H1 (cell line): ENCODE measurements around the gene MROH7. TPM values are rescaled to one million over a fixed set of nuclear protein-coding genes. Genes with fewer than 3 reads are reported as not detected.
"Not testable (repeated sequence)": the region's sequence is repeated elsewhere in the genome, so short reads cannot be mapped to it uniquely, and the experiment has no call there.

Source experiments
- CTCF ChIA-PET: fragments of 300-600 bp; sonication (Branson Sonifier 250); formaldehyde crosslinking; loops from one replicate; lab custom pipeline; 2021; ENCODE audit not compliant: partially characterized antibody; lab: Charles Lee
- POLR2A ChIA-PET: fragments of 300-600 bp; sonication (Branson Sonifier 250); formaldehyde crosslinking; loops from one replicate; lab custom pipeline; 2021; ENCODE audit warnings: inconsistent platforms; ENCODE audit not compliant: partially characterized antibody; lab: Charles Lee
- DNase-seq, 2 experiments: peaks; one replicate each; pipeline versions ENCODE4 v3.0.0 to v3.0.0-alpha.2; 2010 to 2022; ENCODE audit warnings: low spot score in 2 of 2, low read depth in 1 of 2, mixed read lengths in 1 of 2
- FAIRE-seq: peaks from 2 replicates; lab custom pipeline; 2011; peaks lifted over from hg19 to GRCh38; lab: Jason Lieb, UNC
- H2AFZ ChIP-seq: 2 replicates; pipeline ENCODE4 v1.8.1; 2012; ENCODE audit warnings: low read length, inconsistent platforms
- H2AK5ac ChIP-seq: 2 replicates; pipeline ENCODE4 v1.6.1; 2013; ENCODE audit warnings: low read depth, low read length
- H2BK120ac ChIP-seq: replicated peaks from 2 replicates; pipeline ENCODE3; 2013; ENCODE audit warnings: low read depth, low read length, inconsistent platforms
- H2BK12ac ChIP-seq: 2 replicates; pipeline ENCODE4 v1.6.1; 2013; ENCODE audit warnings: low read depth, low read length
- H2BK15ac ChIP-seq: 2 replicates; pipeline ENCODE4 v1.6.1; 2013; ENCODE audit warnings: low read length
- H2BK20ac ChIP-seq: 2 replicates; pipeline ENCODE4 v1.6.1; 2013; ENCODE audit warnings: low read length
- H2BK5ac ChIP-seq: 2 replicates; pipeline ENCODE4 v1.6.1; 2013; ENCODE audit warnings: low read depth, low read length
- H3K14ac ChIP-seq: 2 replicates; pipeline ENCODE4 v1.6.1; 2013; ENCODE audit warnings: inconsistent platforms; ENCODE audit not compliant: insufficient read length
- H3K18ac ChIP-seq: 2 replicates; pipeline ENCODE4 v1.6.1; 2013; ENCODE audit warnings: low read length; ENCODE audit errors: extremely low read depth
- H3K23ac ChIP-seq: 2 replicates; pipeline ENCODE4 v1.6.1; 2013; ENCODE audit warnings: inconsistent platforms; ENCODE audit not compliant: insufficient read length
- H3K23me2 ChIP-seq: 2 replicates; pipeline ENCODE4 v1.6.1; 2013; ENCODE audit warnings: low read depth, low read length
- H3K27ac ChIP-seq: 2 replicates; pipeline ENCODE4 v1.6.1; 2011; ENCODE audit warnings: low read depth, low read length, inconsistent platforms
- H3K27me3 ChIP-seq, 4 experiments: replicated peaks in 1 of 4; 1 replicate in 1 of 4; 2 replicates in 3 of 4; pipeline versions ENCODE4 v1.6.1 to v1.8.1; 2011 to 2013; ENCODE audit warnings: low read length in 3 of 4, mild to moderate bottlenecking in 3 of 4, inconsistent platforms in 2 of 4, mixed read lengths in 2 of 4, moderate library complexity in 1 of 4; ENCODE audit not compliant: control insufficient read depth in 3 of 4, insufficient read depth in 3 of 4; ENCODE audit errors: extremely low read depth in 1 of 4
- H3K36me3 ChIP-seq, 4 experiments: 2 replicates each; pipeline versions ENCODE4 v1.6.1 to v1.8.1; 2011 to 2013; ENCODE audit warnings: mild to moderate bottlenecking in 4 of 4, low read length in 3 of 4, moderate library complexity in 2 of 4, control low read depth in 1 of 4, inconsistent platforms in 1 of 4; ENCODE audit not compliant: insufficient read depth in 4 of 4, control insufficient read depth in 2 of 4
- H3K4ac ChIP-seq: replicated peaks from 2 replicates; pipeline ENCODE3; 2013; ENCODE audit warnings: low read length, low read depth, mixed read lengths, inconsistent platforms; ENCODE audit not compliant: insufficient read length
- H3K4me1 ChIP-seq, 4 experiments: replicated peaks in 1 of 4; 1 replicate in 1 of 4; 2 replicates in 3 of 4; pipeline versions ENCODE4 v1.6.1 to v1.8.1; 2011 to 2013; ENCODE audit warnings: low read length in 3 of 4, inconsistent platforms in 2 of 4, mixed read lengths in 1 of 4; ENCODE audit not compliant: insufficient read depth in 4 of 4, control insufficient read depth in 3 of 4
- H3K4me2 ChIP-seq, 2 experiments: 2 replicates each; pipeline versions ENCODE4 v1.6.1 to v1.8.1; 2011 to 2013; ENCODE audit warnings: low read depth in 2 of 2, low read length in 2 of 2, control low read depth in 1 of 2, inconsistent platforms in 1 of 2, mild to moderate bottlenecking in 1 of 2; ENCODE audit not compliant: insufficient read depth in 1 of 2
- H3K4me3 ChIP-seq, 4 experiments: fragments of 200-600, 300-600 bp in 1 of 4; sonication (generic), shearing (Covaris generic), sonication (Bioruptor Twin) in 1 of 4; 2 replicates each; pipeline versions ENCODE4 v1.5.1 to v1.8.1; 2011 to 2016; ENCODE audit warnings: low read length in 4 of 4, low read depth in 3 of 4, control low read depth in 2 of 4, inconsistent platforms in 2 of 4, mild to moderate bottlenecking in 2 of 4, mixed read lengths in 1 of 4, moderate library complexity in 1 of 4; ENCODE audit not compliant: insufficient read depth in 2 of 4; ENCODE audit errors: extremely low read depth in 1 of 4
- H3K56ac ChIP-seq: replicated peaks from 2 replicates; pipeline ENCODE3; 2013; ENCODE audit warnings: low read depth, mild to moderate bottlenecking, mixed read lengths, low read length, inconsistent platforms; ENCODE audit not compliant: insufficient read length
- H3K79me1 ChIP-seq: 2 replicates; pipeline ENCODE4 v1.6.1; 2013; ENCODE audit warnings: low read depth, low read length, control low read depth
- H3K79me2 ChIP-seq, 2 experiments: 2 replicates each; pipeline versions ENCODE4 v1.6.1 to v1.8.1; 2012 to 2013; ENCODE audit warnings: low read length in 2 of 2, mild to moderate bottlenecking in 2 of 2, inconsistent platforms in 1 of 2; ENCODE audit not compliant: insufficient read depth in 2 of 2, control insufficient read depth in 1 of 2
- H3K9ac ChIP-seq, 4 experiments: replicated peaks in 1 of 4; 1 replicate in 1 of 4; 2 replicates in 3 of 4; pipeline versions ENCODE4 v1.6.1 to v1.8.1; 2011 to 2013; ENCODE audit warnings: low read depth in 3 of 4, low read length in 3 of 4, control low read depth in 2 of 4, mild to moderate bottlenecking in 2 of 4, moderate library complexity in 2 of 4, inconsistent platforms in 1 of 4; ENCODE audit errors: extremely low read depth in 1 of 4
- H3K9me3 ChIP-seq, 2 experiments: 2 replicates each; pipeline versions ENCODE4 v1.6.1 to v1.8.1; 2012 to 2013; ENCODE audit warnings: mild to moderate bottlenecking in 2 of 2, moderate library complexity in 2 of 2, control low read depth in 1 of 2, inconsistent platforms in 1 of 2, low read depth in 1 of 2, low read length in 1 of 2, mixed read lengths in 1 of 2; ENCODE audit not compliant: insufficient read depth in 2 of 2
- H4K20me1 ChIP-seq, 2 experiments: replicated peaks in 1 of 2; 2 replicates each; pipeline versions ENCODE3 to v1.8.1; 2011 to 2013; ENCODE audit warnings: inconsistent platforms in 2 of 2, low read length in 2 of 2, mild to moderate bottlenecking in 1 of 2; ENCODE audit not compliant: insufficient read depth in 2 of 2, control insufficient read depth in 1 of 2
- H4K5ac ChIP-seq: 2 replicates; pipeline ENCODE4 v1.6.1; 2013; ENCODE audit warnings: low read length, low read depth, mixed read lengths, inconsistent platforms; ENCODE audit not compliant: insufficient read length
- H4K8ac ChIP-seq: 2 replicates; pipeline ENCODE4 v1.8.0; 2013; ENCODE audit warnings: mild to moderate bottlenecking, moderate library complexity, low read length, inconsistent platforms; ENCODE audit not compliant: insufficient read depth; ENCODE audit errors: extremely low read depth
- H4K91ac ChIP-seq: replicated peaks from 2 replicates; pipeline ENCODE3; 2013; ENCODE audit warnings: low read length, mixed read lengths, inconsistent platforms; ENCODE audit not compliant: insufficient read length
- WGBS, 2 experiments: shearing (Covaris generic) in 1 of 2; methylation state at CpG; one replicate each; pipeline versions ENCODE4 v1.1.6 to v1.1.7; 2013 to 2015; ENCODE audit warnings: low lambda C conversion rate in 2 of 2, mixed read lengths in 2 of 2, inconsistent platforms in 1 of 2, low coverage in 1 of 2, missing lambda C conversion rate in 1 of 2; ENCODE audit not compliant: insufficient replicate concordance in 2 of 2, insufficient coverage in 1 of 2, insufficient read length in 1 of 2; ENCODE audit errors: extremely low coverage in 1 of 2, missing lambda C conversion rate in 1 of 2; 5-methylcytosine and 5-hydroxymethylcytosine counted together
- polyA plus RNA-seq, 7 experiments: library from polyadenylated mRNA; depleted of rRNA in 3 of 7; stranded (reverse) in 5 of 7; unstranded in 2 of 7; fragments of >200 nt in 5 of 7; fragments of 200-250 nt in 2 of 7; gene quantifications; 1 replicate in 5 of 7; 2 replicates in 1 of 7; 4 replicates in 1 of 7; pipeline versions ENCODE4 v1.2.1 to v1.2.3, GENCODE V29; 2011 to 2013; ENCODE audit warnings: missing spikeins in 2 of 7, mixed read lengths in 2 of 7
- total RNA-seq: library from RNA; stranded (reverse); fragmentation: NEBNext Ultra II Directional; extraction: Animal tissue kit (Norgen Biotek cat#: 25700); gene quantifications from 2 replicates; pipeline ENCODE4 v1.2.1, GENCODE V29; 2021

Gene MROH7
- total and polyA plus RNA-seq, 2 of the 8 experiments (the other 6 are each of a cell fraction or from before 2014, with no cell fraction given) = 0.07 to 0.20 TPM

DNA sequence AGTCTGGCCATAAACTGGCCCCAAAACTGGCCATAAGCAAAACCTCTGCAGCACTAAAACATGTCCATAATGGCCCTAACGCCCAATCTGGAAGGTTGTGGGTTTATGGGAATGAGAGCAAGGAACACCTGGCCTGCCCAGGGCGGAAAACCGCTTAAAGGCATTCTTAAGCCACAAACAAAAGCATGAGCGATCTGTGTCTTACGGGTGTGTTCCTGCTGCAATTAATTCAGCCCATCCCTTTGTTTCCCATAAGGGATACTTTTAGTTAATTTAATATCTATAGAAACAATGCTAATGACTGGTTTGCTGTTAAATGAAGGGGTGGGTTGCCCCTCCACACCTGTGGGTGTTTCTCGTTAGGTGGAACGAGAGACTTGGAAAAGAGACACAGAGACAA, 5.8 kb upstream of the MROH7 start:
- H2BK12ac ChIP-seq, H3K23me2 ChIP-seq, H2BK20ac ChIP-seq, H3K4ac ChIP-seq, FAIRE-seq, H3K4me1 ChIP-seq, H3K9me3 ChIP-seq, H3K4me3 ChIP-seq, DNase-seq, H4K8ac ChIP-seq, H3K79me1 ChIP-seq, H2BK5ac ChIP-seq, H2AK5ac ChIP-seq, H3K36me3 ChIP-seq, H3K4me2 ChIP-seq, H3K27me3 ChIP-seq, H4K5ac ChIP-seq, H2AFZ ChIP-seq, H2BK120ac ChIP-seq, H2BK15ac ChIP-seq, H3K9ac ChIP-seq, H3K79me2 ChIP-seq, H4K20me1 ChIP-seq, H3K27ac ChIP-seq, H4K91ac ChIP-seq, H3K56ac ChIP-seq, H3K23ac ChIP-seq, H3K18ac ChIP-seq, POLR2A ChIA-PET, H3K14ac ChIP-seq: not testable (repeated sequence)
- 83% methylated on average over 7 of the region's 7 CpGs; no CpG with 5 or more reads in 1 of the 2 experiments for WGBS, 2 experiments
- CTCF ChIA-PET = interaction anchor here (0.6 kb wide), 1 partner anchor 21 kb away, joined by 3 read pairs; no protein-coding TSS in a partner anchor
